Thymus (tissue), 11 donors: ENCODE data around the gene PARD3. TPM values are rescaled to one million over a fixed set of nuclear protein-coding genes. Genes with fewer than 3 reads are reported as not detected.

Experiments
- DNase-seq, 9 donors: peaks; one replicate each; pipeline ENCODE4 v3.0.0-alpha.2; 2013; ENCODE audit warnings: low spot score in 9 of 9, low read depth in 6 of 9, missing footprints in 1 of 9
- H3K27ac ChIP-seq, 2 donors: one replicate each; pipeline ENCODE4 v1.5.1; 2013; ENCODE audit warnings: control low read depth in 1 of 2, low read depth in 1 of 2, low read length in 1 of 2, mild to moderate bottlenecking in 1 of 2, moderate library complexity in 1 of 2
- H3K27me3 ChIP-seq, 2 donors: one replicate each; pipeline ENCODE4 v1.5.1; 2013; ENCODE audit warnings: low read length in 1 of 2; ENCODE audit not compliant: control insufficient read depth in 2 of 2, insufficient read depth in 1 of 2
- H3K36me3 ChIP-seq, 2 donors: one replicate each; pipeline ENCODE4 v1.5.1; 2013; ENCODE audit warnings: low read length in 1 of 2, mild to moderate bottlenecking in 1 of 2, moderate library complexity in 1 of 2; ENCODE audit not compliant: control insufficient read depth in 2 of 2, insufficient read depth in 2 of 2
- H3K4me1 ChIP-seq, 2 donors: one replicate each; pipeline ENCODE4 v1.5.1; 2013; ENCODE audit warnings: low read length in 2 of 2; ENCODE audit not compliant: control insufficient read depth in 2 of 2, insufficient read depth in 2 of 2
- H3K4me3 ChIP-seq, 2 donors: one replicate each; pipeline ENCODE4 v1.5.1; 2013; ENCODE audit warnings: low read length in 2 of 2, control low read depth in 1 of 2, mild to moderate bottlenecking in 1 of 2
- H3K9me3 ChIP-seq, 2 donors: one replicate each; pipeline ENCODE4 v1.5.1; 2013; ENCODE audit warnings: low read length in 1 of 2, mild to moderate bottlenecking in 1 of 2; ENCODE audit not compliant: control insufficient read depth in 2 of 2, insufficient read depth in 1 of 2
- WGBS: extraction: QIAGEN DNeasy Blood & Tissue Kit; methylation state at CpG from one replicate; pipeline ENCODE4 v1.1.7; 2013; 5-methylcytosine and 5-hydroxymethylcytosine counted together
- polyA plus RNA-seq: library from polyadenylated mRNA; stranded (reverse); fragments of 200-250 nt; gene quantifications from one replicate; pipeline ENCODE4 v1.2.3, GENCODE V29; 2013
- total RNA-seq: library from RNA; stranded (reverse); fragments of 120-200 nt; gene quantifications from one replicate; pipeline ENCODE4 v1.2.4, GENCODE V29; 2013
- donor health status: healthy.

The PARD3 gene
- total and polyA plus RNA-seq, 2 donors, result 13.3 to 23.5 TPM

DNA sequence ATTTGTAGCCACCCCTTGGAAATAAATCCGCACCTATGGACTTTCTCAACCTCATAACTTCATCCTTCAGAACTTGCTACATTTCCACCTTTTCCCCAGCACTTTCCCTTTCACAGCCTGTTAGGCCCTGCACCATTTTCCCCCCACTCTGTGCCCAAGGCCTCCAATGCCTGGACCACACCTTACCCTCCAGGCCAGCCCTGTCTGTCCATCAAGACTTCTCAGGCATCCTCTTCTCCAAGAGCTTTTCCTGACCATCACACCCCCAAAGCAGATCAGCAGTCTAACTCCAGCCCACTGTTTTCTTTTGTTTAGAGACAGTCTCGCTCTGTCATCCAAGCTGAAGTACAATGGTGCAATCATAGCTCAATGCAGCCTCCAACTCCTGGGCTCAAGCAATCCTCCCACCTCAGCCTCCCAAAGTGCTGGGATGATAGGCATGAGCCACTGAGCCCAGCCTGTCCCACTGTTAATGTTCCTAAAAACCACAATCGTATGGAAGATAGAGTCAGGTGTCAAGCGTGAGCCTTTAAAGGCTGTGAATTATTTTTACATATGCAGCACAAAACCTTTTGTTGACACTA lies 116.8 kb downstream of the PARD3 start:
- Histone ChIP-seq H3K9me3 (no peaks in the 10 kb centered on the region), H3K4me3 (no peak overlapping the region), H3K4me1 (no peaks in the 10 kb centered on the region), H3K27me3 (no peaks in the 10 kb centered on the region), H3K36me3 (peaks cover 0 to 5% of the 10 kb centered on the region in 2 donors), H3K27ac (no peak overlapping the region)
- no peak for DNase-seq
- WGBS, result 97% methylated on average over 4 of the region's 4 CpGs

DNA sequence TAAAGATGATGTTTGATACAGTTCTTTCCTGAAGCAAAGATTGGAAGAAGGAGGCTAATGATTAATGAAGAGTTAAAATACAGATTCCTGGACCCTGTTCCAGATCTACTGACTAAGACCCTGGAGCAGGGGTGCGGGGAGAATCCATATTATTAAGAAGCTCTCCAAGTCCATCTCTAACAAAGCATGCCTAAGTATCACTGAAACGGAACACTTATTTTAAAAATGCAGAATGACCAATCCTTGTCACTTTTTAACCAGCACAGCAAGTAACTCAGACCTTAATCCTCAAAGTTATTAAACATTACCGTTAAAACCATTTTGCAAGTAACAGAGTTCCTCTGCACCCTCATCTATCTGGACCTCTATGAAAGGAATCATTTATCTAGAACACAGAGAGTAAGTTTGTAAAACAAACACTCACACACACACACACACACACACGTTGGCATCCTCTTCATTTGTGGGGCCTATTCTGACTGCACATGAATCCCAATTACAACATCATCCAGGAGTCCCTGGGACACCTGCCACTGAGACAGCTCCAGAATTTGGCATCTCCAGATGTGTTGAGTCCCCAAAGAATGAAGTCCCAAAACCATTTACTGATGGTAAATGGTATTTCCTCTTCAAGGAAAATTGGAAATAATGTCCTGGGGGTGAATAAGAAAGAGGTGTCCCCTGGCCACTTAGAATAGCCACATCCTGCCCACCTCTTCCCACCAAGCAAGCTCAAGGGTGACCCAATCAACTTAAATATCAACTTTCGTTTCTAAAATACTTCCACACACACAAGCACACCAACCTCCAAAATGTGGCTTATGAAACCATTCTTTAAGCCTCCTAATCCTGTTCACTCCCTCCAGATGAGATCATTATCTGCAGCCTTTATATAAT lies 117.5 kb downstream of the PARD3 start:
- 86% methylated on average over 5 of the region's 5 CpGs for WGBS
- H3K4me1 ChIP-seq, result no peaks in the 10 kb centered on the region
- no peaks in the 10 kb centered on the region for H3K27me3 ChIP-seq
- no peak for DNase-seq
- H3K27ac ChIP-seq, result no peak overlapping the region
- no peak overlapping the region for H3K4me3 ChIP-seq
- H3K36me3 ChIP-seq, result peaks cover 0 to 5% of the 10 kb centered on the region in 2 donors
- no peaks in the 10 kb centered on the region for H3K9me3 ChIP-seq

DNA sequence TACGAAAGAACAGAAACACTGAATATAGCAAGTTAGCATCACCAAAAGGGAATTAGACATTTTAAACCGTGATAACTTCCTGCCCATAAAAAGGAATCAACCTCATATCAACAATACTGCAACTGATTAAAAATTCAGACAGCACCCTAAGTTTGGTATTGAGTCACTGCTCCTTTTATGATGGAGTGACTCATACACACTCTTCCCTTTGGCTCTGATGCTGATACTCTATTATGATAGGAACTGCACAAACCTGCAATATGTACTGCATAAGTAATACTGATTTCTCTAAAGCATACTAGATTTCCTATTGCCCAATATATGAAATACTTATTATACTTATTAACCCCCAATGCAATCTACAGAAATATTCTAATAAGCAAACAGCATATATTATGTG lies 118.7 kb downstream of the PARD3 start:
- H3K4me3 ChIP-seq, result no peak overlapping the region
- WGBS, result 97% methylated on average over 2 of the region's 2 CpGs
- H3K27ac ChIP-seq, result no peak overlapping the region
- H3K27me3 ChIP-seq, result no peaks in the 10 kb centered on the region
- peaks cover 0 to 5% of the 10 kb centered on the region in 2 donors for H3K36me3 ChIP-seq
- no peak for DNase-seq
- no peaks in the 10 kb centered on the region for H3K9me3 ChIP-seq
- no peaks in the 10 kb centered on the region for H3K4me1 ChIP-seq

DNA sequence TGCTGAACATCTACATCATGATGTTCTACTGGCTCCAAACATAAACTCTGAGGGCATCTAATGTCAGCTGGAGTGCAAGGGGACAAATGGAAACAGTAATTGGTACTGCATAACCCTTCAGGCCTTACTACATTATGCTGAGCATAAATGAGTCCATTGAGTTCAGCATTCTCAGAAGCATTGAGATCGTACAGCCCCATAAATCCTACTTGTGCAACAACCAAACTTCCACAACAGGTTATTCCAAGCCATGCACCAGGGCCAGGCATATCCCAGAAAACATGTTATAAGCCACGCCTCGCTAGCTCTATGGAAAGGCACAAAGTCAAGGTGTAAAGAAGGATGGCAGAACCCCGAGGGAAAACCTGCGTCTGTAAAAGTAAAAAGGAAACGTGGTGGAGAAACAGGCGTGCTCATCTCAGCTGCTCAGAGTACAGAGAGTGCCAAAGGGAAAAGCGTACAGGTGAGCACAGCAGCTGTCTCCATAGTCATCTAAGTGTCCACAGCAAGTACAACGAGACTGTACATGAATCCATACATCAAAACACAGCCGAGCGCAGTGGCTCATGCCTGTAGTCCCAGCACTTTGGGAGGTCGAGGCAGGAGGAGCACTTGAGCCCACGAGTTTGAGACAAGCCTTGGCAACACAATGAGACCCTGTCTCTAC lies 124.6 kb downstream of the PARD3 start:
- no peak overlapping the region for H3K27ac ChIP-seq

DNA sequence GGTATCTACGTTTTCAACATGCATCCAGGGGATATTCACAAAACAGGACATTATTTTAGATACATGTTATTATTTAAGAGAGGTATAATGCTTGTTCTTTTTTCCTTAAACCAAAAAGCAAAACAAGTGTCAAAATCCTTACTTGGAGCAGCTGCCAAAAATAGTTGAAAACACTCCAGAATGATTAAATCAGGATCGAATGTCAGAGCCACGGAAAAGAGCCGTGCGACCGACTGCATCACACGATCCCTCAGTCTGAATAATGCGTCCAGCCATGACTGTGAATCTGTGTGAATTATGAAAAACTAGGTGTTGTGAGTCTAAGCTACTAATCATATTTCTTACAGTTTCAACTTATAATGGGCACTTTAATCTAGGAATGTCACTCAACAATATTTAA lies 126.0 kb downstream of the PARD3 start:
- WGBS, result 92% methylated on average over 8 of the region's 8 CpGs
- H3K9me3 ChIP-seq, result no peaks in the 10 kb centered on the region
- H3K36me3 ChIP-seq, result no peaks in the 10 kb centered on the region
- H3K4me1 ChIP-seq, result no peaks in the 10 kb centered on the region
- no peak for DNase-seq
- no peaks in the 10 kb centered on the region for H3K27me3 ChIP-seq
- no peak overlapping the region for H3K27ac ChIP-seq
- H3K4me3 ChIP-seq, result no peak overlapping the region

More for the DNA sequence above, 124.6 kb downstream of the PARD3 start:
- Histone ChIP-seq H3K36me3 (peaks cover 0 to 2% of the 10 kb centered on the region in 2 donors), H3K27me3 (no peaks in the 10 kb centered on the region), H3K9me3 (no peaks in the 10 kb centered on the region), H3K4me1 (no peaks in the 10 kb centered on the region), H3K4me3 (no peak overlapping the region)
- 87% methylated on average over 13 of the region's 13 CpGs for WGBS
- DNase-seq, result no peak

DNA sequence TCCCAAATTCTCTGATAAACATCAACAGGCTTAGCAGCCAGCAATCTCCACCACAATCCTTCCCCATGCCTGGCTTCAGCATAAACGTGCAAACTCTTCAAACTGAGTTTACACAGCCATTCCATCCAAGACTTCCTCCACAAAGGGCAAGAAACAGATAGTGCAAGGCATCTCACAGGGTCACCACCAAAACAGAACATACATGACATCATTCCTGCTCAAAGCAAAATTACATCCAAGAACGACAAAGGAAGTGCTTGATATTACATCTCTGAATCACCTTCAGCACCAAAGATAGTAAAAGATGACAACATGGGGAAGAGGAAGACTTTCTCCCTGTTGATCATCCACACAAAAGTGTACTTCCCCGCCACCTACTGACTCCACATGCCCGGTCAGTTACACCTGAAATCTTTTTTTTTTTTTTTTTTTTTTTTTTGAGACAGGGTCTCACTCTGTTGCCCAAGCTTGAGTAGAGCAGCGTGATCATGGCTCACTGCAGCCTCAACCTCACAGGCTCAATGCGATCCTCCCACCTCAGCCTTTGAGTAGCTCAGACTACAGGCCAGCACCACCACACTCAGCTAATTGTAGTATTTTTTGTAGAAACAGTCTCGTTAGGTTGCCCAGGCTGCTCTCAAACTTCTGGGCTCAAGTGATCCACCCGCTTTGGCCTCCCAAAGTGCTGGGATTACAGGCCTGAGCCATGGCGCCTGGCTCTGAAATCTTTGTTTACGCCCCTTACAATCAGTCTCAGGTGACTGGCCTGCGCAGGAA lies 127.5 kb downstream of the PARD3 start:
- H3K27me3 ChIP-seq, result no peaks in the 10 kb centered on the region
- no peak overlapping the region for H3K4me3 ChIP-seq
- no peak for DNase-seq
- H3K9me3 ChIP-seq, result no peaks in the 10 kb centered on the region
- no peaks in the 10 kb centered on the region for H3K36me3 ChIP-seq
- no peaks in the 10 kb centered on the region for H3K4me1 ChIP-seq
- 96% methylated on average over 11 of the region's 11 CpGs for WGBS
- no peak overlapping the region for H3K27ac ChIP-seq

DNA sequence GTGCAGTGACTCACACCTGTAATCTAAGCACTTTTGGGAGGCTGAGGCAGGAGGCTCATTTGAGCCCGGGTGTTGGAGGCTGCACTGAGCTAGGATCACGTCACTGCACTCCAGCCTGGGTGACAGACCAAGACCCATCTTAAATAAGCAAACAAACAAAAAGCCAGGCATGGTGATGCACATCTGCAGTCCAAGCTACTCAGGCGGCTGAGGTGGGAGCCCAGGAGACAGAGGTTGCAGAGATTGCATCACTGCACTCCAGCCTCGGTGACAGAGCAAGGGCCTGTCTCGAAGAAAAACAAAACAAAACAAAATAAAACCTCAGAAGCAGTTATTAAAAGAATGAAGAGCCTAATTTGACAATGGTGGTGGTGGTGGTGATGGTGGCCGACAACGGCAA lies 132.5 kb downstream of the PARD3 start:
- Histone ChIP-seq H3K27me3 (no peaks in the 10 kb centered on the region), H3K27ac (no peak overlapping the region), H3K36me3 (no peaks in the 10 kb centered on the region), H3K4me1 (no peaks in the 10 kb centered on the region), H3K9me3 (no peaks in the 10 kb centered on the region), H3K4me3 (no peak overlapping the region)
- DNase-seq, result no peak
- WGBS, result 96% methylated on average over 7 of the region's 7 CpGs

DNA sequence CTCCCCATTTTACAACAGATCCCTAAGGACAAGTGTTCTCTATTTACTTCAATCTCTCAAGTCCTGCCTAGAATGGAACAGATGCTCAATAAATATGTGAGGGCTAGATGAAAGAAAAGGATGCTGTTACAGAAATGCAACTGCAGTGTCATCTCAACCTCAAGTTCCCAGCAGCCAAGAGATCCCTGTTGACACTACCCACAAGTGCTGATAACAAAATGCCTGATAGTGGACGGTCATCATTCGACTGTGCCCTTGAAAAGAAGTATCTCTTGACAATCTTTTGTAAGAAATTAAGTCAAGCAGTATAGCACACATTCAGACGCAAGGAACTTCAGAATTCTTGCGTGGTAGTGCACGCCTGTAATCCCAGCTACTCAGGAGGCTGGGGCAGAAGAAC lies 133.2 kb downstream of the PARD3 start:
- Histone ChIP-seq H3K27me3 (no peaks in the 10 kb centered on the region), H3K27ac (no peak overlapping the region), H3K4me3 (no peak overlapping the region), H3K36me3 (no peaks in the 10 kb centered on the region), H3K9me3 (no peaks in the 10 kb centered on the region), H3K4me1 (no peaks in the 10 kb centered on the region)
- DNase-seq, result no peak
- WGBS, result 98% methylated on average over 5 of the region's 5 CpGs
